CD4-positive, CD25-positive, alpha-beta regulatory T cell (primary cell): ENCODE data around the gene S100A6. TPM values are rescaled to one million over a fixed set of nuclear protein-coding genes. Genes with fewer than 3 reads are reported as not detected.

Experiments used
- ATAC-seq, 2 donors: fragments of 150-1000 bp; cut with Tn5 transposase; one replicate each; pipeline ENCODE4 v1.10.0; 2021; ENCODE audit warnings: low read depth in 2 of 2, moderate number of reproducible peaks in 2 of 2, moderate library complexity in 1 of 2
- DNase-seq, 3 donors: peaks; one replicate each; pipeline versions ENCODE4 v3.0.0 to v3.0.0-alpha.2; 2012 to 2022; ENCODE audit warnings: mixed read lengths in 1 of 3
- H3K27ac ChIP-seq: one replicate; pipeline ENCODE4 v1.7.0; 2013; ENCODE audit warnings: mild to moderate bottlenecking, low read length; ENCODE audit not compliant: insufficient read depth, poor library complexity, severe bottlenecking
- H3K27me3 ChIP-seq: one replicate; pipeline ENCODE4 v1.7.0; 2013; ENCODE audit warnings: low read length; ENCODE audit not compliant: control insufficient read depth, insufficient read depth
- H3K36me3 ChIP-seq: one replicate; pipeline ENCODE4 v1.7.0; 2013; ENCODE audit warnings: mild to moderate bottlenecking, low read length, moderate library complexity; ENCODE audit not compliant: control insufficient read depth, insufficient read depth
- H3K4me1 ChIP-seq: 2 replicates; pipeline ENCODE4 v1.7.0; 2013; ENCODE audit warnings: mild to moderate bottlenecking, low read length; ENCODE audit not compliant: insufficient read depth, control insufficient read depth, poor library complexity, severe bottlenecking
- H3K4me3 ChIP-seq: one replicate; pipeline ENCODE4 v1.7.0; 2013; ENCODE audit warnings: low read depth, mild to moderate bottlenecking, low read length, moderate library complexity
- H3K9me3 ChIP-seq, 2 experiments: 1 replicate in 1 of 2; 2 replicates in 1 of 2; pipeline ENCODE4 v1.7.0; 2013; ENCODE audit warnings: low read length in 2 of 2, mild to moderate bottlenecking in 1 of 2, moderate library complexity in 1 of 2; ENCODE audit not compliant: control insufficient read depth in 2 of 2
- H3K27ac Mint-ChIP-seq, 3 donors: one replicate each; pipeline ENCODE4 v1.8.0; 2020 to 2022; ENCODE audit warnings: mild to moderate bottlenecking in 3 of 3, mixed read lengths in 3 of 3, moderate library complexity in 2 of 3
- H3K27me3 Mint-ChIP-seq: one replicate; pipeline ENCODE4 v1.8.0; 2022; ENCODE audit warnings: mild to moderate bottlenecking, mixed read lengths
- H3K36me3 Mint-ChIP-seq: one replicate; pipeline ENCODE4 v1.8.0; 2020; ENCODE audit warnings: mixed read lengths
- H3K4me1 Mint-ChIP-seq, 4 donors: one replicate each; pipeline ENCODE4 v1.8.0; 2020 to 2022; ENCODE audit warnings: mixed read lengths in 4 of 4, mild to moderate bottlenecking in 1 of 4
- H3K4me3 Mint-ChIP-seq, 4 donors: one replicate each; pipeline ENCODE4 v1.8.0; 2020 to 2022; ENCODE audit warnings: mild to moderate bottlenecking in 4 of 4, mixed read lengths in 4 of 4, moderate library complexity in 3 of 4
- H3K9me3 Mint-ChIP-seq, 7 donors: one replicate each; pipeline ENCODE4 v1.8.0; 2020 to 2022; ENCODE audit warnings: mixed read lengths in 7 of 7, mild to moderate bottlenecking in 3 of 7, moderate library complexity in 2 of 7
- polyA plus RNA-seq, 4 donors: library from polyadenylated mRNA; unstranded; fragments of 300-500 nt; fragmentation: Illumina TruSeq; gene quantifications; one replicate each; pipeline ENCODE4 v1.2.3, GENCODE V29; 2021
- total RNA-seq: library from RNA; stranded (reverse); gene quantifications from one replicate; pipeline ENCODE4 v1.2.3, GENCODE V29; 2022

The S100A6 gene
- total and polyA plus RNA-seq, 5 donors from 2014 or later, result 304 to 1,174 (median 796) TPM

GRCh38 chr1:153510984-153511410, 24.8 kb downstream of the S100A6 start:
- Histone ChIP-seq H3K4me1 (peaks cover 3% of the 10 kb centered on the region), H3K4me3 (no peak overlapping the region), H3K9me3 (no peaks in the 10 kb centered on the region), H3K27ac (no peak overlapping the region), H3K36me3 (no peaks in the 10 kb centered on the region), H3K27me3 (no peaks in the 10 kb centered on the region)
- H3K27ac Mint-ChIP-seq, result peak overlapping the region in 1 of 3 donors; percentile 29
- H3K4me3 Mint-ChIP-seq, result no peak overlapping the region
- peaks cover 0 to 9% (median 5%) of the 10 kb centered on the region in 4 donors for H3K4me1 Mint-ChIP-seq
- H3K9me3 Mint-ChIP-seq, result peaks cover 0 to 3% (median 0%) of the 10 kb centered on the region in 7 donors
- ATAC-seq (peak; percentile 76 to 79), DNase-seq (peak; percentile 65 to 76 (median 75))
- no peaks in the 10 kb centered on the region for H3K27me3 Mint-ChIP-seq
- H3K36me3 Mint-ChIP-seq, result no peaks in the 10 kb centered on the region

GRCh38 chr1:153509729-153510354, 25.9 kb downstream of the S100A6 start:
- Mint-ChIP-seq H3K9me3 (peaks cover 0 to 3% (median 0%) of the 10 kb centered on the region in 7 donors), H3K4me1 (peaks cover 0 to 9% (median 5%) of the 10 kb centered on the region in 4 donors), H3K36me3 (no peaks in the 10 kb centered on the region), H3K27ac (peak overlapping the region in 1 of 3 donors; percentile 27), H3K27me3 (peaks cover 5% of the 10 kb centered on the region), H3K4me3 (no peak overlapping the region)
- Histone ChIP-seq H3K4me1 (peaks cover 3% of the 10 kb centered on the region), H3K4me3 (no peak overlapping the region), H3K27ac (no peak overlapping the region), H3K9me3 (no peaks in the 10 kb centered on the region), H3K36me3 (no peaks in the 10 kb centered on the region), H3K27me3 (no peaks in the 10 kb centered on the region)
- ATAC-seq (peak; percentile 52 to 58), DNase-seq (peak; percentile 31 to 76 (median 50))

- Mint-ChIP-seq H3K27me3 (peaks cover 8% of the 10 kb centered on the region), H3K4me1 (peaks cover 0 to 9% (median 5%) of the 10 kb centered on the region in 4 donors), H3K4me3 (no peak overlapping the region), H3K27ac (no peak overlapping the region), H3K9me3 (peaks cover 0 to 3% (median 0%) of the 10 kb centered on the region in 7 donors), H3K36me3 (no peaks in the 10 kb centered on the region)
- H3K9me3 ChIP-seq, result no peaks in the 10 kb centered on the region
- H3K4me1 ChIP-seq, result peaks cover 3% of the 10 kb centered on the region
- H3K27ac ChIP-seq, result no peak overlapping the region
- no peaks in the 10 kb centered on the region for H3K36me3 ChIP-seq
- no peak for DNase-seq
- no peaks in the 10 kb centered on the region for H3K27me3 ChIP-seq
- H3K4me3 ChIP-seq, result no peak overlapping the region
- no peak for ATAC-seq
These were observed 26.8 kb downstream of the S100A6 start for GRCh38 chr1:153509036-153509435.

GRCh38 chr1:153507926-153508583, 27.7 kb downstream of the S100A6 start:
- no peak overlapping the region for H3K27ac ChIP-seq
- no peak overlapping the region for H3K4me3 ChIP-seq
- Mint-ChIP-seq H3K9me3 (peaks cover 0 to 3% (median 0%) of the 10 kb centered on the region in 7 donors), H3K36me3 (no peaks in the 10 kb centered on the region), H3K4me3 (no peak overlapping the region), H3K27ac (peak overlapping the region in 1 of 3 donors; percentile 49), H3K27me3 (peaks cover 8% of the 10 kb centered on the region), H3K4me1 (peaks cover 0 to 9% (median 5%) of the 10 kb centered on the region in 4 donors)
- DNase-seq, result no peak
- ATAC-seq, result no peak
- peaks cover 3% of the 10 kb centered on the region for H3K4me1 ChIP-seq
- no peaks in the 10 kb centered on the region for H3K9me3 ChIP-seq
- H3K27me3 ChIP-seq, result no peaks in the 10 kb centered on the region
- H3K36me3 ChIP-seq, result no peaks in the 10 kb centered on the region

- Histone ChIP-seq H3K4me3 (no peak overlapping the region), H3K36me3 (no peaks in the 10 kb centered on the region), H3K9me3 (no peaks in the 10 kb centered on the region), H3K27ac (no peak overlapping the region), H3K27me3 (no peaks in the 10 kb centered on the region), H3K4me1 (peaks cover 3% of the 10 kb centered on the region)
- peaks cover 8% of the 10 kb centered on the region for H3K27me3 Mint-ChIP-seq
- H3K36me3 Mint-ChIP-seq, result no peaks in the 10 kb centered on the region
- H3K4me3 Mint-ChIP-seq, result no peak overlapping the region
- ATAC-seq (no peak), DNase-seq (no peak)
- no peak overlapping the region for H3K27ac Mint-ChIP-seq
- peaks cover 0 to 3% (median 0%) of the 10 kb centered on the region in 7 donors for H3K9me3 Mint-ChIP-seq
- peaks cover 0 to 9% (median 5%) of the 10 kb centered on the region in 4 donors for H3K4me1 Mint-ChIP-seq
These were observed 28.9 kb downstream of the S100A6 start for GRCh38 chr1:153506831-153507413.

GRCh38 chr1:153506386-153506785, 29.4 kb downstream of the S100A6 start:
- no peak overlapping the region for H3K4me3 Mint-ChIP-seq
- H3K27me3 Mint-ChIP-seq, result peaks cover 11% of the 10 kb centered on the region
- Histone ChIP-seq H3K9me3 (no peaks in the 10 kb centered on the region), H3K36me3 (no peaks in the 10 kb centered on the region), H3K27me3 (no peaks in the 10 kb centered on the region), H3K4me1 (peaks cover 3% of the 10 kb centered on the region), H3K4me3 (no peak overlapping the region), H3K27ac (no peak overlapping the region)
- H3K4me1 Mint-ChIP-seq, result peaks cover 0 to 9% (median 5%) of the 10 kb centered on the region in 4 donors
- H3K9me3 Mint-ChIP-seq, result peaks cover 0 to 3% (median 0%) of the 10 kb centered on the region in 7 donors
- no peak overlapping the region for H3K27ac Mint-ChIP-seq
- H3K36me3 Mint-ChIP-seq, result no peaks in the 10 kb centered on the region
- ATAC-seq, result no peak
- DNase-seq, result no peak

- no peak for DNase-seq
- no peaks in the 10 kb centered on the region for H3K9me3 ChIP-seq
- Mint-ChIP-seq H3K9me3 (peaks cover 0 to 3% (median 0%) of the 10 kb centered on the region in 7 donors), H3K4me3 (no peak overlapping the region), H3K27me3 (peaks cover 19% of the 10 kb centered on the region), H3K4me1 (peaks cover 0 to under 1% (median 0%) of the 10 kb centered on the region in 4 donors), H3K27ac (no peak overlapping the region), H3K36me3 (no peaks in the 10 kb centered on the region)
- no peaks in the 10 kb centered on the region for H3K4me1 ChIP-seq
- H3K27ac ChIP-seq, result no peak overlapping the region
- no peak for ATAC-seq
- no peak overlapping the region for H3K4me3 ChIP-seq
- no peaks in the 10 kb centered on the region for H3K27me3 ChIP-seq
- H3K36me3 ChIP-seq, result no peaks in the 10 kb centered on the region
These were observed 30.2 kb downstream of the S100A6 start for GRCh38 chr1:153505576-153505975.
